Skin epidermis (tissue), 12 donors: Measurements from ENCODE around the gene TMEM123.
"Not testable (repeated sequence)": the region's sequence is repeated elsewhere in the genome, so short reads cannot be mapped to it uniquely, and the experiment has no call there.

ENCODE experiments used
- H3K27ac ChIP-seq, 21 experiments: fragments of 200-600 bp; sonication (generic) in 11 of 21; one replicate each; pipeline ENCODE4 v1.5.0; 2020; ENCODE audit warnings: mild to moderate bottlenecking in 3 of 21, inconsistent platforms in 2 of 21, moderate library complexity in 2 of 21
- H3K4me3 ChIP-seq, 7 experiments: fragments of 200-600 bp; sonication (generic) in 2 of 7; one replicate each; pipeline ENCODE4 v1.5.0; 2020; ENCODE audit warnings: inconsistent platforms in 2 of 7, mild to moderate bottlenecking in 2 of 7, moderate library complexity in 1 of 7

Gene TMEM123

DNA sequence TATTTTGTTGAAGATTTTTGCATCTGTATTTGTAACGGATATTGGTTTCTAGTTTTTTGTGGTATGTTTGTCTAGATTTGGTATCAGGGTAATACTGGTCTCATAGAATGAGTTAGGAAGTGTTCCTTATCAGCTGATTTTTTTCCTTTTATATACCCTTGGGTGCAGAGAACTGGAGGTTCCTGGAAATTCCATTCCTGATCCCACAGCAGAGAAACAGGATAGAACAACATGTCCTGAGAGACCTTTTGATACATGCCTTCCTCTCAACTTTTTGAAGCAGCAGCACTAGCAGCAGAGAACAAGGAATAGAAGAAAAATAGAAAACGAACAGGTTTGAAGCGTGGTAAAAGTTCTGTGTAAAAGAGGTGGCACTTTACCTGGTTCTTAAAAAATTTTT, 68.7 kb downstream of the TMEM123 start:
- Histone ChIP-seq H3K4me3 (no peak overlapping the region), H3K27ac (no peak overlapping the region)

DNA sequence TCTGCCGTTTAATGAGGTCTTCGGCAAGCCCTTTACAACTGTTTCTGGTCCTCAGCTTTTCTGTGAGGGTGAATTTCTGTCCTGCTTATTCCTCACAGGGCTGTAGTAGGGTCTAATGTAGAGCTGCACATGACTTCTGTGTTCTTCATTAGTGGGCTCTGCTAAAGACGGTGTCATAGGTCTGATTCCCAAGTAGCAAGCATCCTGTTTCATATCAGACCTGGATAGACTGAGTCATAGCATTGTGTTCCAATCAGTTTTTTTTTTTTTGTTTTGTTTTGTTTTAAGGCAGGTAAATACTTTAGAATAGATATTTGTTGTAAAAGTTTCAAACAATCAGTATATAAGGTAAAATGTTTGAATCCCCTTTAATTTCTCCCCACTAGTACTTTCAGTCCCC, 70.2 kb downstream of the TMEM123 start:
- Histone ChIP-seq H3K27ac (no peak overlapping the region), H3K4me3 (no peak overlapping the region)

DNA sequence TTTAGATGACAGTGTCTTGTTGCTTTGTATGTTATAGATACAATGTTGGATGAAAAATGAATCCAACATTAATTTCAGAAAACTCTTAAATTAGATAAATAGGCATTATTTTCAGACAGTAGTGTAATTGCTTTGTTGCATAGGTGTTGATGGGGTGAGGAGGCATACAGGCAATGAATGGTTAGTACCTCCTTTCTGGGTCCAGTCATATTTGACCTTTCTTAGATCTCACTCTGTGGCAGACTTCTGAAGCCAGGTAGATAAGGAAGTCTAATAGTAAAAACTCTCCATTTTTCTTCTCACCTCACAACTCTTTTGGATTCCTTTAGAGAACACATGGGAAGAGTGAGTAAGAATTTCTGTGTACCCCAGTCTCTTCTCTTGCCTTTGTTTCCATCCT, 73.7 kb downstream of the TMEM123 start:
- Histone ChIP-seq H3K4me3 (no peak overlapping the region), H3K27ac (no peak overlapping the region)

DNA sequence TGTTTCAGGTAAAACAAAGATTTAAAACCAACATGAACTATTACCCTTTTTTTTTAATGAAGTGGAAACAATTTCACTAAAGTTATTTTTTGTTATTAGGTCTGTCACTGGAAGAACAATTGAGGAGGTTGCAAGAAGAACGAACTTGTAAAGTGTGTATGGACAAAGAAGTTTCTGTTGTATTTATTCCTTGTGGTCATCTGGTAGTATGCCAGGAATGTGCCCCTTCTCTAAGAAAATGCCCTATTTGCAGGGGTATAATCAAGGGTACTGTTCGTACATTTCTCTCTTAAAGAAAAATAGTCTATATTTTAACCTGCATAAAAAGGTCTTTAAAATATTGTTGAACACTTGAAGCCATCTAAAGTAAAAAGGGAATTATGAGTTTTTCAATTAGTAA, 74.7 kb downstream of the TMEM123 start:
- H3K27ac ChIP-seq, result no peak overlapping the region
- H3K4me3 ChIP-seq, result no peak overlapping the region

DNA sequence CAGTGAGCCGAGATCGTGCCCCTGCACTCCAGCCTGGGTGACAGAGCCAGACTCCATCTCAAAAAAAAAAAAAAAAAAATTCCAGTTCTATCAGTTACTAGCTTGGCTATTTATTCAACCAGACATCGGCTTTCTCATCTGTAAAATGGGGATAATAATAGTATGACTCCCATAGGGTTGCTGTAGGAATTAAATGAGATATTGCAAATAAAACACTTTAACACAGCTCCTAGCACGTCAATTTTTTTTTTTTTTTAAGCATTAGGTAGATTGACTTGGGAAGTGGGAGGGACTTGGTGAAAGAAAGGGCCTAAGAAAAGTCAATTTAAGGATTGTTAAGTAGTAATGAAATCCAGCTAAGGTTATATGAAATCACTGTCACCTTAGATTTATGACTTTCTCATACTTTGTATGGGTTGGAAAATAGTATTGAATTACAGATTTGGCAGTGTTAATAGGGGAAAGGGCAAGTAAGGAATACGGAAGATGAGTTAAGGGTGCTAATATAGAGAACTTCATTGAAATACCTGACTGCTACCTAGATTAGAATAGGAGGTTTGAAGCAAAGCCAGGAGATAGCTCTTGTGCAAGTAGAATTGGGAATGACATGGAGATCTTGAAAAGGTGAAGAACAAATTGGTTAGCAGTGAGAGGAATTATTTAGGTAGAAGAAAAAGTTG, 76.7 kb downstream of the TMEM123 start:
- Histone ChIP-seq H3K4me3 (no peak overlapping the region), H3K27ac (no peak overlapping the region)

DNA sequence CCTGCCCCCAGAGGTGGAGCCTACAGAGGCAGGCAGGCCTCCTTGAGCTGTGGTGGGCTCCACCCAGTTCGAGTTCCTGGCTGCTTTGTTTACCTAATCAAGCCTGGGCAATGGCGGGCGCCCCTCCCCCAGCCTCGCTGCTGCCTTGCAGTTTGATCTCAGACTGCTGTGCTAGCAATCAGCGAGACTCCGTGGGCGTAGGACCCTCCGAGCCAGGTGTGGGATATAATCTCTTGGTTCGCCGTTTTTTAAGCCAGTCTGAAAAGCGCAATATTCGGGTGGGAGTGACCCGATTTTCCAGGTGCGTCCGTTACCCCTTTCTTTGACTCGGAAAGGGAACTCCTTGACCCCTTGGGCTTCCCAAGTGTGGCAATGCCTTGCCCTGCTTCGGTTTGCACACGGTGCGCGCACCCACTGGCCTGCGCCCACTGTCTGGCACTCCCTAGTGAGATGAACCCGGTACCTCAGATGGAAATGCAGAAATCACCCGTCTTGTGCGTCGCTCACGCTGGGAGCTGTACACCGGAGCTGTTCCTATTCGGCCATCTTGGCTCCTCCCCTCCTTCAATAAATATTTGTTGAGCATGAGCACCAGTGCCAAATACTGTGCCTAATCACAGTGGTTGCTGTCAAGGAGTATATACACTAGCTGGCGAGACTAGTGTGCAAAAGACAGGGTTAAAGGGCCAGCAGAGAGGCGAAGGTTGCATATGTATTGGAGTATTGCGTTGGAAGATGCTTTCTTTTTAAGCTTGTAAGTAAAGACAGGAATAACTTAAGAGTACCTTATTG, 77.7 kb downstream of the TMEM123 start:
- not testable (repeated sequence) for H3K4me3 ChIP-seq, H3K27ac ChIP-seq

- no peak overlapping the region for H3K4me3 ChIP-seq
- H3K27ac ChIP-seq, result no peak overlapping the region
Measured at GRCh38 chr11:102368472-102368871, 84.1 kb downstream of the TMEM123 start.

DNA sequence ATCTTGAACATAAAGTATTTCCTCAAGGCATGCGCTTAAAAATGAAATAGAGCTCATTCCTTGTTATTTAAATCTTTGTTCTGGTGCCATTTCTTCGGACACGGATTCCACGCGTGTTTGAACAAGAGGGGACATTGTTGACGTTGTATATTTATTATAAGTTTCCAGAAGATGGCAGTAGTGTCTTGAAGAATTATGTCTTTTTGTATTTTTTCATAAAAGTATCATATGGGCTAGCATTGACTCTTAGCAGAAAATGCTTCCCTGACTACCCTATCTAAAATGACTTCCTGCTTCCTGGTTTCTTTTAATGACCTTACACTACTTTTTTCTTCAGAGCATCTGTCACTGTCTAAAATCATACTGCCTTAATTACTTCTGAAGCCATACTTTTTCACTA, 85.2 kb downstream of the TMEM123 start:
- Histone ChIP-seq H3K27ac (no peak overlapping the region), H3K4me3 (no peak overlapping the region)

- no peak overlapping the region for H3K4me3 ChIP-seq
- no peak overlapping the region for H3K27ac ChIP-seq
Measured at GRCh38 chr11:102364991-102365390, 87.6 kb downstream of the TMEM123 start.

GRCh38 chr11:102361086-102362031, 91.2 kb downstream of the TMEM123 start:
- Histone ChIP-seq H3K4me3 (no peak overlapping the region), H3K27ac (peak overlapping the region in 1 of 21 experiments; percentile 68)

DNA sequence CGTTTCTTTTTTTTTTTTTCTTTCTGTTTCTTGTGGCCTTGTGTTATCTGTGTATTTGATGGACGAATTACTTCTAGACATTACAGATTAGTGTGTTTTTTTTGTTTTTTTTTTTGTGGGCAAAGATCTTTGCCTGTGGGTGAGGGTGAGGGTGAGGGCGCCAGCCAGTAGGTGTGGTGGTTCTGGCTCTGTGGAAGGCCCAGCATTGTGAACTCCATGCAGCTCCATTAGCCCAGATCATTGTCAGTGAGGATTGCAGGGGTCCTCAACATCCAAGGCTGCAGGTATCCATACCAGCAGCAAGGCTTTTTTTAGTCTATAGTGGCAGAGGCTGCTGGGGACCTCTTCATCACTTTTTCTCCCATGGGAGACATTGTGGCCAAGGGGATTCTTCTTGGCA, 91.9 kb downstream of the TMEM123 start:
- peak overlapping the region in 1 of 21 experiments; percentile 68 for H3K27ac ChIP-seq
- no peak overlapping the region for H3K4me3 ChIP-seq

- no peak overlapping the region for H3K4me3 ChIP-seq
- no peak overlapping the region for H3K27ac ChIP-seq
Measured at GRCh38 chr11:102359372-102359771, 93.2 kb downstream of the TMEM123 start.

DNA sequence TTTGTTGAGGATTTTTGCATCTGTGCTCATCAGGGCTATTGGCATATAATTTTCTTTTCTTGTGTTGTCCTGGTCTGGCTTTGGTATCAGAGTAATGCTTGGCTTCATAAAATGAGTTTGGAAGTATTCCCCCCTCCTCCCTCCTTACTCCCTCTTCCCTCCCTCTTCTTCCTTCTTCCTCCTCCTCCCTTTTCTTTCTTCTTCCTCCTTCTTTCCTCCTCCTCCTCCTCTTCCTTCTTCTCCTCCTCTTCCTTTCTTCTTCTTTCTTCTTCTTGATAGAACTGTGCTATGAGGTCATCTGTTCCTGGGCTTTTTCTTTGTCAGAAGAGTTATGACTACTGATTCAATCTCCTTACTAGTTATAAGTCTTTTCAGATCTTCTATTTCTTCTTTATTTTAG, 95.4 kb downstream of the TMEM123 start:
- H3K27ac ChIP-seq, result no peak overlapping the region
- no peak overlapping the region for H3K4me3 ChIP-seq

DNA sequence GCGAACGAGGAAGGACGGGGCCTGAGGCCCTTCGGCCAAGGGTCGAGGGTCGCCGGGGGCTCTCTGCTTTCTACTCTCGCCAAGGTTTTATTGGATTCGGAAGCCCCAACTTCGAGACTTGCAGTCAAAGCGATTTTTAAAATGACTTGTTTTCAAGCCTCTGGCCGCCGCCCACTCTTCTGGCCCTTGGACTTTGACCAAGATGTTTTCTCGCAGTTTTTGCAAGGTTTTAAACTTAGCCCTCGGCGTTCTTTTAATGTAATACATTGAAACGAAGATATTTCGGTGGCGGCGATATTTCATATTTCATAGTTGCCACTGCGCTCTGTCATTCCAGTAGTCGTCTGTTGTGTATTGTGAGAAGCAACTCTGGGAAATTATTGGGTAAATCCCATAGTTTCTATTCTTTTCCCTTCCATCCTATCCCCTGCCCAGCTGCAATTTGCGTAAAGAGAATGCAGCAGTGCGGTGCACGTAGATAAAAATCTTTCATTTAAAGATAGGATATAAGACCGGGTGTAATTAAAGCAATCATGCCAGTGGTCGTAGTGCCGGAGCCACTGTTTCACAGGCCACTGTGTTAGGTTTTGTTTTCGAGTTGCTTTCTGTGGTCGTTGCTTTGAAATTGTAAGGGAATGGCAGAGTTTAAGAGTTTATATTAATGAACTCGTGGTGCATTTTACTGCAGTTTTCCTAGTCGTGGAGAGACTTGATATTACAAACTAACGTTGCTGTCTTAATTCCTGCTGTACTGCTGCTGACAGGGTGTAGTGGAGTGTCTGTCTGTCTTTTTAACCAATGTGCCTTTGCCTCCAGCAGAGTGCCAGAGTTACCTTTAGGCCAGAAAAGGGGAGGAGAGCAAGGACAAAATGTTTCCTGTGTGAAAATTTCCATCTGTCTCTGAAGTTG, 104.8 kb downstream of the TMEM123 start:
- H3K4me3 ChIP-seq, result peak overlapping the region; percentile 56 to 86 (median 74)
- peak overlapping the region; percentile 91 to 100 (median 99) for H3K27ac ChIP-seq

- H3K4me3 ChIP-seq, result peak within 1 kb of the TSS; percentile 56 to 86 (median 74)
- peak within 1 kb of the TSS; percentile 91 to 100 (median 99) for H3K27ac ChIP-seq
Measured at GRCh38 chr11:102346748-102347461, 105.7 kb downstream of the TMEM123 start, which contains the start of gene BIRC2. Gene BIRC2, plus strand, starts transcription at chr11:102347214. Its CDS starts 2,641 bp downstream, at chr11:102349855.

GRCh38 chr11:102346456-102346747, 106.2 kb downstream of the TMEM123 start:
- Histone ChIP-seq H3K27ac (peak overlapping the region; percentile 67 to 100 (median 99)), H3K4me3 (peak overlapping the region; percentile 56 to 86 (median 74))
